GM18907 (cell line): ENCODE data around the gene PALM.
"Not testable (repeated sequence)": the region's sequence is repeated elsewhere in the genome, so short reads cannot be mapped to it uniquely, and the experiment has no call there.

Experiments
- ATAC-seq: cut with Tn5 transposase; IDR thresholded peaks from one replicate; pipeline ENCODE4 v1.9.1; 2021; ENCODE audit warnings: mild to moderate bottlenecking, moderate library complexity; ENCODE audit not compliant: unreplicated experiment

PALM gene

GRCh38 chr19:729965-730668 lies 21.4 kb downstream of the PALM start:
- no peak for ATAC-seq

GRCh38 chr19:731000-731399 lies 22.3 kb downstream of the PALM start:
- ATAC-seq, result no peak

DNA sequence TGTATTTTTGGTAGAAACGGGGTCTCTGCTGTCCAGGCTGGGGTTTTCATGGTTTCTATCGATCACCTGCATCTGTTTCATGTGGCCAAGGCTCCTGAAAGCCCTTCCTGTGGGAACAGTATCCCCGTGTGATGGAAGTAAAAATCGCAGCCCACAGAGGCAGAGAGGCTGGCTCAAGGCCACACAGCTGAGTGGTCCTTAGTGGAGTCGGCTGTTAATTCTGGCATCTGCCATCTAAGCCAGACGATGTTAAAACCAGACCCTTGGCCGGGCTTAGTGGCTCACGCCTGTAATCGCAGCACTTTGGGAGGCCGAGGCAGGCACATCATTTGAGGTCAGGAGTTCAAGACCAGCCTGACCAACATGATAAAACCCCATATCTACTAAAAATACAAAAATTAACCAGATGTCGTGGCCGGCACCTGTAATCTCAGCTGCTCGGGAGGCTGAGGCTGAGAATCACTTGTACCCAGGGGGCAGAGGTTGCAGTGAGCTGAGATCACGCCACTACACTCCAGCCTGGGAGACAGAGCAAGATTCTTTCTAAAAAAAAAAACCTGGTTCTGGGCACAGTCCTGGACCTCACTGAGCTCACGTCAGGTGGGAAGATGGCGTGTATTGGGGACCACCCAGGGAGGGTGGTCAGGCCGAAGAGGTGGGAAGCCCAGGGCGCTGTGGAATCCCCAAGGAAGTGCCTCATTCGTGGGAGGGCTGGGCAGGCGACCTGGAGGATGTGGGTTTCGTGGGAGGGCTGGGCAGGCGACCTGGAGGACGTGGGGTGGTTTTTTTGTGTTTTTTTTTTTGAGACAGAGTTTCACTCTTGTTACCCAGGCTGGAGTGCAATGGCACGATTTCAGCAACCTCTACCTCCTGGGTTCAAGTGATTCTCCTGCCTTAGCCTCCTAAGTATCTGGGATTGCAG lies 23.7 kb downstream of the PALM start:
- ATAC-seq, result no peak

DNA sequence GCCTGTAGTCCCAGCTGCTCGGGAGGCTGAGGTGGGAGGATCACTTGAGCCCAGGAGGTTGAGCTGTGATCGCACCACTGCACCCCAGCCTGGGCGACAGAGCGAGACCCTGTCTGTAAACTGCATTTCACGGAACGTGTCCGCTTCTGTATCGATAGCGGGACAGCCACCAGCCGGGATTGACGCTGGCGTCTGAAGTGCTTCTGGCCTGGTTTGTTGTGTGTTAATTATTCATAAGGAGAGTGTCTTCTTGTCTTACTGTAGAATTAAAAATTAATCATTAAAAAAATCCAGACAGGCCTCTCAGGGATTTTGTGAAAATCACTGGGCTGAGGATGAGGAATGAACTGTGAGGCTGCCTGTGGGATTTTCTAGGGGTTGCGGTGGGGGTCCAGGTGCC lies 26.0 kb downstream of the PALM start:
- ATAC-seq, result no peak

GRCh38 chr19:736125-736524 lies 27.4 kb downstream of the PALM start:
- no peak for ATAC-seq

DNA sequence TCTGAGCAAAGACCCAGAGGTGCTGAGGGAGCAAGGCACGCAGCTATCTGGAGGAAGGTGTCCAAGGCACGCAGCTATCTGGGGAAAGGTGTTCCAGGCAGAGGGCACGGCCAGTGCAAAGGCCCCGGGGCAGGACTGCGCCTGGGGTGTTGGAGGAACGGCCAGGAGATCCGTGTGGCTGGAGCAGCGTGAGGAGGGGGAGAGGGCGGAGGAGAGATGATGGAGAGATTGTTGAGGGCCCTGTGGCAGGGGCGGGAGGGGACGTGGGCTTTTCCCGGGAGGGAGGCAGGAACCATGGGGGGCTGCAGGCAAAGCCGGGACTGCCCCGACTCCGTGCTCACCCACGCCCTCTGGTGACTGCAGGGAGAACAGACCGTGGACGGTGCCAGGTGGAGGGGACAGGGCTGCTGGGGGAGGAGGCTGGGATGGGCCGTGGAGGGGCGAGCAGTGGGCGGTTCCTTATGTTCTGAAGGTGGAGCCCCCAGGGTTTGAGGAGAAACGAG lies 28.9 kb downstream of the PALM start:
- ATAC-seq, result no peak

DNA sequence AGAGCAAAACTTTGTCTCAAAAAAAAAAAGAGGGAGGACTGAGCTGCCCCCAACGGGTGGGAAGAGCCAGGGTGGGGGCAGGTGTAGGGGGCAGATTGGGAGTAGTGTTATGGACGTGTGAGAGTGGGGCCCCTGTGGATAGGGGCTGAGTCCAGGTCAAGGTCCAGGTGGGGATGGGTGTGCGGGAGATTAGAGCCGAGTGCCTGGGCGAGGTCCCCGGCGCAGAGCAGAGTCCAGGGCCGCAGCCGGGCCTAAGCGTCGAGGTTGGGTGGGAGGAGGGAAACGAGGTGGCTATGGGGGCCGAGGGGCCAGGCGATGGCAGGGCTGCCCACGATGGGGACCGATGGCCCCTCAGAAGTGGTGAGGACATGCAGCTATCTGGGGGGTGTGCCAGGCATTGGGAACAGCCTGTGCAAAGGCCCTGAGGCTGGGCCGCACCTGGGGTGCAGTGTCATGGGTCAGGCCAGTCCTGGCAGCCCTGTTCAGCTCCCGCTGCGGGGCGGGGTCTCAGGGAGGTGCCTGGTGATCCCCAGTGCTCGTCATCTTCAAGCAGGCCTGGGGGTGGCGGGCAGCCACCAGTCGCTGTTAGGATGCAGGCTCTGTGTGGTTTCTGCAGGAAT lies 29.9 kb downstream of the PALM start:
- ATAC-seq, result no peak

DNA sequence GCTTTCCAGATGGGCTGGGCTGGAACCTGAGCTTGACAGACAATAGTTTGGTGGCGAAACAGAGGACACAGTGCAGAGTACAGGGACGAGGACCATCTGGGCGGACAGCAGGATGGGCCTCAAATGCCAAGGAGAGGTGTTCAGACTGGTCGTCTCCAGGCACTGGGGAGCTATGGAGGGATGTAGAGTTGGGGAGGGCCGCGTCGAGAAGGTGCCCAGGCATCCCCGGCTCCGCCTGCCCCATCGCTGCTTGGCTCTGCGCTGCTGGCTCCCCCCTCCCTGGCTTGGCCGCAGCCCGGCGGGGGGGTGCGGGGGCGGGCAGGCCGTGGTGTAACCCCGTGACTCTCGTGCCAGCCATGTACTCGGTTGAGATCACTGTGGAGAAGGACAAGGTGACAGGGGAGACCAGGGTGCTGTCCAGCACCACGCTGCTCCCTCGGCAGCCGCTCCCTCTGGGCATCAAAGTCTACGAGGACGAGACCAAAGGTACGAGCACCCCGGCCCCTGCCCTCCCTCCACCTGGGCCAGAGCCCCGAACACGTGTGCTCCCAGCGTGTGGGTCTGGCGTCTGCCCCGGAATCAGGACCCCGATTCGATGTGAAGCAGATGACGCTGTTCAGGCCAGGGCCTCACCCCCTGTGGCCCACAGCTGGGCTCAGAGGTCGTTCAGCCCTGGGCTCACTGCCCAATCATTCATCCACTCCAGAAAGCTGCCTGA lies 31.4 kb downstream of the PALM start:
- ATAC-seq, result no peak

GRCh38 chr19:740816-741505 lies 32.2 kb downstream of the PALM start:
- ATAC-seq, result not testable (repeated sequence)

GRCh38 chr19:741506-742131 lies 32.9 kb downstream of the PALM start:
- no peak for ATAC-seq

DNA sequence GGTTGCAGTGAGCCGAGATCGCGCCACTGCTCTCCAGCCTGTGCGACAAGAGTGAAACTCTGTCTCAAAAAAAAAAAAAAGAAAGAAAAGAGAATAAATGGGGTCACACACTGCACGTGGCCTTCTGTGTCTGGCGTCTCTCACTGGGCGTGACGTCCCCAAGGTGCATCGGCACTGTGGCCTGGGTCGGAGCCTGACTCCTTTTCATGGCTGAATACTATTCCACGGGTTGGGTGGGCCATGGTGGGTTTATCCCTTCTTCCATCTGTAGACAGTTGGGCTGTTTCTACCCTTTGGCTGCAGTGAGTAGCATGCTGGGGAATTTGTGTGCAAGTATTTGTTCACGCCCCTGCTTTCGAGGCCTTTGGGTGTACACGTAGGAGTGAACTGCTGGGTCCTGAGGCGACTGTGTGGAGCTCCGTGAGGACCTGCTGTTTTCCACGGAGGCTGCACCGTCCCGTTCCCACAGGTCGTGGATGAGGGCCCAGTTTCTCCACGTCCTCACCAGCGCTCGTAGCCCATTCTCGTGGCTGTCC lies 33.9 kb downstream of the PALM start:
- no peak for ATAC-seq

- ATAC-seq, result no peak
These were observed 34.5 kb downstream of the PALM start for GRCh38 chr19:743168-743687.

DNA sequence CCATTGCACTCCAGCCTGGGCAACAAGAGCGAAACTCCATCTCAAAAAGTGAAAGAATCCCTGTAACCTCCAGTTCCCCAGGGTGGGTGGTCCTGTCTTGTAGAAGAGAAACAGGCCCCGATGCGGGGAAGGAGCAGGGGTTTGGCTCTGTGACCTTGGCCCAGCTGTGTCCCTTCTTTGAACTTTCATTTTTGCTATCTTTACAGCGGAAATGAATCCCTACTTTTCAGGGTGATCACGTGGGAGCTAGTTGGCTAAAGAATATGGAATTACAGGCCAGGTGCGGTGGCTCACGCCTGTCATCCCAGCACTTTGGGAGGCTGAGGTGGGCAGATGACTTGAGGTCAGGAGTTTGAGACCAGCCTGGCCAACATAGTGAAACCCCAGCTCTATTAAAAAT lies 36.4 kb downstream of the PALM start:
- ATAC-seq, result not testable (repeated sequence)

DNA sequence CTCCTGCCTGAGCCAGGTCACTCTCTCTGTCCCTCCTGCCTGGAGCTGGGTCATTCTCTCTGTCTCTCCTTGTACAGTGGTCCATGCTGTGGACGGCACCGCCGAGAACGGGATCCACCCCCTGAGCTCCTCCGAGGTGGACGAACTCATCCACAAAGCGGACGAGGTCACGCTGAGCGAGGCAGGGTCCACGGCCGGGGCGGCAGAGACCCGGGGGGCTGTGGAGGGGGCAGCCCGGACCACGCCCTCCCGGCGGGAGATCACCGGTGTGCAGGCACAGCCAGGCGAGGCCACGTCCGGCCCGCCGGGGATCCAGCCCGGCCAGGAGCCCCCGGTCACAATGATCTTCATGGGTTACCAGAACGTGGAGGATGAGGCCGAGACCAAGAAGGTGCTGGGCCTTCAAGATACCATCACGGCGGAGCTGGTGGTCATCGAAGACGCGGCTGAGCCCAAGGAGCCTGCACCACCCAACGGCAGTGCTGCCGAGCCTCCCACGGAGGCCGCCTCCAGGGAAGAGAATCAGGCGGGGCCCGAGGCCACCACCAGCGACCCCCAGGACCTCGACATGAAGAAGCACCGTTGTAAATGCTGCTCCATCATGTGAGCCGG lies 37.6 kb downstream of the PALM start:
- no peak for ATAC-seq

GRCh38 chr19:746956-747355 lies 38.2 kb downstream of the PALM start:
- ATAC-seq, result no peak

DNA sequence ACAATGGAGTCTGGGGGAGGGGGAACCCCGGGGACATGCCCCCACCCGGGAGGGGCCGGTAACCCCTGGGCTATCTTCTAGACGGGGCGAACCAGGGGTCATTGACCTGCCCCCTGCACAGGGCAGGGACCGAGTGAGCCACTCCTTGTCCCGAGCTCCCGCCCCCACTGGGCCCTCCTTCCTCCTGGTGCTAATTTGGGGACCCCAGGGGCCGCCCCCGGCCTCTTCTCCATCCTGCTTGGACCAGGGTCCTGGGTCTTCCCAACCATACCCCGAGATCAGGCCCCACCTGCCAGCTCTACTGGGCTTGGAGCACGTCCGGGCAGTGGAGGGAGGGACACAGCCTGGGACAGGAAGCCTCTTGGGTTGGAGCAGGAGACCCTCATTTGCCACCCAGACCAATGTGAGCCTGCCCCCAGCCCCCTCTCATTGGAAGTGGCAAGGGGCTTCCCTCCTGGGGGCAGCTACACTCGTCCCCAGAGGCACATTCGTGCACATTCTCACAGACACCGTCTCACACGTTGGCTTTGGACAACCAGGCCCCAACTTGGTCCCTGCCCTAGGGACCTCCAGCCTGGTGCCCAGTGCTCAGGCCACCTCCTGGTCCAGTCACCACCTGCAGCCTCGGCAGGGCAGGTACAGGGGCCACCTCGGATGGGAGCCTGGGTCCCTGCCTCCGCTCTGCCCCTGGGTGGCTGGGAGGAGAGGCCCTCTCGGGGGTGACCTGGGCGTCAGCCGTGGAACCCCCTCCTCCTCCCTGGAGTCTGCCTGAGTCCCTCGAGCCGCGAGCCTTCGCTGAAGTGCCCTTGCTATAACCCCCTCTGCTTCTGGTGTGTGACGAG lies 38.9 kb downstream of the PALM start:
- no peak for ATAC-seq

GRCh38 chr19:748274-748598 lies 39.5 kb downstream of the PALM start:
- no peak for ATAC-seq

DNA sequence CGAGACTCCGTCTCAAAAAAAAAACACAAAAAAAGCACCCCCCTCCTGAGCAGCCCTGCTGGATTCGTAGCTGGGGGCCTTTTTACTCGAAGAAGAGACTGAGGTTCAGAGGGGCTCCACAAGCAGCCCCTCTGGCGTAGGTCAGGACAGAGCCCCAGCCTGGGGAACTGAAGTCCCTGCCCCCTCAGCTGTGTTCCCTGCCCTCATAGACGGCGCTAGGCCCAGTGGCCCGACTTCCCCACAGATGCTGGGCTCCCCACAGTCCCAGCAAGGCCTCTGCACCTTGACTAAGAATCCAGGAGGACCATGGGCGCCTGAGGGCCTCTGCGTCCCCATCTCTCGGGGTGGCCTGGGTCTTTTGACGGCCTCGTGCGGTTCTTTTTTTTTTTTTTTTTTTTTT lies 41.1 kb downstream of the PALM start:
- no peak for ATAC-seq
